Measurements from ENCODE around the gene PTPRT. TPM values are rescaled to one million over a fixed set of nuclear protein-coding genes. Genes with fewer than 3 reads are reported as not detected.

The PTPRT gene
- total RNA-seq, 2 experiments from 2014 or later, result not detected

DNA sequence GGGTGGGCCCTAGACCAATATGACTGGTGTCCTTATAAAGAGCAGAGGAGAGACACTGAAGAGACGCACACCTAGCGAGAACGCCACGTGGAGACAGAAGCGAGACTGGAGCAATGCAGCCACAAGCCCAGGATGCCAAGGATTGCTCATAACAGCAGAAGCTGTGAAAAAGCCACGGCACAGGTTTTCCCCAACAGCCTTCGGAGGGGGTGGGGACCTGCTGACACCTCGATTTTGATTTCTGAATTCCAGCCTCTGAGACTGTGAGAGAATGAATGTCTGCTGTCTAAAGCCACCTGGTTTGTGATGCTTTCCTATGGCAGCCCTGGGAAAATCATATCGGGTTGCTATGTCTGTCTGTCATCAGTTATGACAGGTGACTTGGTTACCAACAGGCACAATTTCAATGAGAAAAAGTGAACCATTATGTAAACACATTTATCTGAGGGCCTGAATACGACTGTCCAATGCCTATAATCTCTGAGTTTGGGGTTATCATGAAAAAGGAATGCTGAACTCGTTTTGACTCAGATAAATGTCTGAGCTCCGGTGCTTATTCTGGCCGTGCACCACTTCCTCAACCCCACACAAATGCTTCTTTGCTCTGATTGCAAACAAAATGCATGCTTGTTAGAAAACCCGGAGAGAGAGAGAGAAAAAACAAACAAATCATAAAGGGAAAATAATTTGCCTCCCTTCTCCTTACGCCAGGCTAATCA is 769.7 kb downstream of the PTPRT start:
- CTCF ChIA-PET, result no interaction called here
- no peaks in the 10 kb centered on the region for H3K9me3 Mint-ChIP-seq (ENCODE audit: insufficient read depth)
- no peak for ATAC-seq
- POLR2A ChIA-PET, result no interaction called here
- H3K27ac Mint-ChIP-seq, result no peak overlapping the region
- no peak overlapping the region for H3K4me3 Mint-ChIP-seq
- H3K36me3 Mint-ChIP-seq (ENCODE audit: low read depth), result no peaks in the 10 kb centered on the region
- no peak for DNase-seq
- no peaks in the 10 kb centered on the region for H3K4me1 Mint-ChIP-seq (ENCODE audit: low read depth)
- H3K27me3 Mint-ChIP-seq (ENCODE audit: low read depth), result no peaks in the 10 kb centered on the region

DNA sequence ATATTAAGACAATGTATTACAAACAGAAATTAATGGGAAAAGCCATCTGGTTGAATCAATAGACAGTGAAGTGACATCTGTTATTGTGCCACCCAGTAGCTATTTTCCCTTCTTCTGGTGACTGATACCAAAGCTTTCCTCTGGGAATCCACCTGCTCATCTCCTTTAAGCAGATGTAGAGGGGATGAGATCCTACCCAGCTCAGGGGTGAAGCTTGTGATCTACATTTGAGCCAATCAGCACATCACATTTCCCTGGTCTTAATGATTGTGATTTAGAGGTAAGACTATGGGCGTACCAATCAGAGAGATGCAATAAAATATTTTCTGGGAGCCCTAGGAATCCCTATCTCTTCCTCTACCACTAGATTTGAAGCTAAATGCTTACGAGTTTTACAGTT is 782.9 kb downstream of the PTPRT start:
- peaks cover 5% of the 10 kb centered on the region for H3K9me3 Mint-ChIP-seq (ENCODE audit: insufficient read depth)
- no peak overlapping the region for H3K27ac Mint-ChIP-seq
- no peaks in the 10 kb centered on the region for H3K36me3 Mint-ChIP-seq (ENCODE audit: low read depth)
- POLR2A ChIA-PET, result no interaction called here
- DNase-seq (no peak), ATAC-seq (no peak)
- H3K4me1 Mint-ChIP-seq (ENCODE audit: low read depth), result no peaks in the 10 kb centered on the region
- CTCF ChIA-PET, result interaction anchor here (1.6 kb wide), 1 partner anchor 41 kb away, joined by 3 read pairs; no protein-coding TSS in a partner anchor
- H3K27me3 Mint-ChIP-seq (ENCODE audit: low read depth), result no peaks in the 10 kb centered on the region
- H3K4me3 Mint-ChIP-seq, result no peak overlapping the region

- H3K36me3 Mint-ChIP-seq (ENCODE audit: low read depth), result no peaks in the 10 kb centered on the region
- H3K27me3 Mint-ChIP-seq (ENCODE audit: low read depth), result no peaks in the 10 kb centered on the region
- H3K27ac Mint-ChIP-seq, result no peak overlapping the region
- ATAC-seq (no peak), DNase-seq (no peak)
- peaks cover 3% of the 10 kb centered on the region for H3K9me3 Mint-ChIP-seq (ENCODE audit: insufficient read depth)
- CTCF ChIA-PET, result no interaction called here
- POLR2A ChIA-PET, result no interaction called here
- no peak overlapping the region for H3K4me3 Mint-ChIP-seq
- H3K4me1 Mint-ChIP-seq (ENCODE audit: low read depth), result no peaks in the 10 kb centered on the region
Measured at GRCh38 chr20:42402455-42402854, 787.3 kb downstream of the PTPRT start.

- no peaks in the 10 kb centered on the region for H3K36me3 Mint-ChIP-seq (ENCODE audit: low read depth)
Measured at GRCh38 chr20:42401613-42402012, 788.1 kb downstream of the PTPRT start.

DNA sequence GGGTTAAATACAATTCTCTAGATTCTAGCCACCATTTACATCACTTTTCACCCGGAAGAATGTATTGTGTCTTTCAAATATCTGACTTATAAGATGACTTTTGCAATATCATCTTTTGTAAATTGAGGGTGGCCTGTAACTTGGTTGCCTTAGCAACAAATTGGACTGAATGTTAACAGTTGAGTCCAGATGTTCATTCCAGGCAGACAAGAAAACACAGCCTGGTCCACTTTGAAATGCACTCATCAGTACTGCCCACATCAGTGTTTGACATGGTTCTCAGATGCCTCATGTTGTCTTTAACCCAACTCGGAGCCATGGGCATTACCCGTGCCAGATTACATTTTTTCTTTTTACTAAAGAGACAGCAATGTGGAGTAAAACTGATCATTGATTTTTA is 789.9 kb downstream of the PTPRT start:
- POLR2A ChIA-PET, result no interaction called here
- ATAC-seq (no peak), DNase-seq (no peak)
- Mint-ChIP-seq H3K4me3 (no peak overlapping the region), H3K36me3 (ENCODE audit: low read depth) (no peaks in the 10 kb centered on the region), H3K27ac (no peak overlapping the region), H3K9me3 (ENCODE audit: insufficient read depth) (peaks cover 3% of the 10 kb centered on the region), H3K27me3 (ENCODE audit: low read depth) (no peaks in the 10 kb centered on the region), H3K4me1 (ENCODE audit: low read depth) (no peaks in the 10 kb centered on the region)
- CTCF ChIA-PET, result no interaction called here

More at GRCh38 chr20:42401613-42402012, 788.1 kb downstream of the PTPRT start:
- ChIA-PET POLR2A (no interaction called here), CTCF (no interaction called here)
- Mint-ChIP-seq H3K4me3 (no peak overlapping the region), H3K9me3 (ENCODE audit: insufficient read depth) (peaks cover 3% of the 10 kb centered on the region), H3K27ac (no peak overlapping the region), H3K27me3 (ENCODE audit: low read depth) (no peaks in the 10 kb centered on the region), H3K4me1 (ENCODE audit: low read depth) (no peaks in the 10 kb centered on the region)
- DNase-seq (no peak), ATAC-seq (no peak)

DNA sequence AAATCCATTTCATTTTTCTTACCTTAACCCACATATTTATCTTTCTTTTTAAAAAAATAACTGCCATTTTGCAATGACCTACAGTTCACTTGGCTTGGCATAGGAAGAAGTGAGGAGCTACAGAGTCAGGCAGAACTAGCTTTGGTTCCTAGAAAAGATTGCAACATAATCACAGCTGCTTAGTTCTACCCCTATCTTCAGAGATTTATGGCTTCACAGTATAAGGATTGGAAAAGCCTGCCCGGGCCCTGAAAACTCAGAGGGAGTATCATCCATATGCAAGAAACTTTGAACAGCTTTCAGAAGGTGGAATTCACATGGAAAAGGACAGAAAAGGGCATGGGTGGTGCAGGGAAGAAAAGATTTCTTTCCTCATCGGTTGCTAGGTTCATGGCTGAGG is 797.3 kb downstream of the PTPRT start:
- Mint-ChIP-seq H3K4me3 (no peak overlapping the region), H3K27ac (no peak overlapping the region), H3K36me3 (ENCODE audit: low read depth) (no peaks in the 10 kb centered on the region), H3K9me3 (ENCODE audit: insufficient read depth) (peaks cover 5% of the 10 kb centered on the region), H3K27me3 (ENCODE audit: low read depth) (no peaks in the 10 kb centered on the region), H3K4me1 (ENCODE audit: low read depth) (no peaks in the 10 kb centered on the region)
- POLR2A ChIA-PET, result no interaction called here
- CTCF ChIA-PET, result no interaction called here
- DNase-seq (no peak), ATAC-seq (no peak)

DNA sequence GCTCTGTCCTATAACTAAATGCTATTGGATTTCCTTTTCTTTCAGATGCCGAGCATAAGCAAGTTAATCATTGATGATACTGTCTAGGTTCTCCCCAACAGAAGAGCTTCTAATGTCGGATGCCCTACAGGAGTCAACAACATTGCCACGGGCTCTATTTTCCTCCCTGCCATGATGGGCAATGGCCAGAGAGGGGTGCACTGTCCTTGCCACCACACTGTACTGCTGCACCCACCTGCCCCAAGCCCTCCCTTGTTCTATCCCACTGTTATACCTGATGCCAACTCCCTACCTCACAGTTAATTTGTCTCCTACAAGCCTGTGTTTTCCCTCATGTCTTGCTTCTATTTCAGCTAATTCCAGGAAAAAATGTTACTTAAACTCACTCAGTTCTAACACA is 797.9 kb downstream of the PTPRT start:
- DNase-seq (no peak), ATAC-seq (no peak)
- Mint-ChIP-seq H3K27ac (no peak overlapping the region), H3K4me3 (no peak overlapping the region), H3K27me3 (ENCODE audit: low read depth) (no peaks in the 10 kb centered on the region), H3K4me1 (ENCODE audit: low read depth) (no peaks in the 10 kb centered on the region), H3K9me3 (ENCODE audit: insufficient read depth) (peaks cover 5% of the 10 kb centered on the region), H3K36me3 (ENCODE audit: low read depth) (no peaks in the 10 kb centered on the region)
- ChIA-PET POLR2A (no interaction called here), CTCF (no interaction called here)

GRCh38 chr20:42380287-42380686 is 809.4 kb downstream of the PTPRT start:
- ChIA-PET CTCF (no interaction called here), POLR2A (no interaction called here)
- no peak for ATAC-seq
- no peaks in the 10 kb centered on the region for H3K27me3 Mint-ChIP-seq (ENCODE audit: low read depth)
- no peaks in the 10 kb centered on the region for H3K36me3 Mint-ChIP-seq (ENCODE audit: low read depth)
- no peaks in the 10 kb centered on the region for H3K4me1 Mint-ChIP-seq (ENCODE audit: low read depth)
- DNase-seq, result no peak
- H3K4me3 Mint-ChIP-seq, result no peak overlapping the region
- H3K27ac Mint-ChIP-seq, result no peak overlapping the region
- no peaks in the 10 kb centered on the region for H3K9me3 Mint-ChIP-seq (ENCODE audit: insufficient read depth)

- Mint-ChIP-seq H3K27me3 (ENCODE audit: low read depth) (no peaks in the 10 kb centered on the region), H3K4me3 (no peak overlapping the region), H3K27ac (no peak overlapping the region), H3K9me3 (ENCODE audit: insufficient read depth) (no peaks in the 10 kb centered on the region), H3K4me1 (ENCODE audit: low read depth) (no peaks in the 10 kb centered on the region), H3K36me3 (ENCODE audit: low read depth) (no peaks in the 10 kb centered on the region)
- CTCF ChIA-PET, result no interaction called here
- POLR2A ChIA-PET, result no interaction called here
- ATAC-seq (no peak), DNase-seq (no peak)
Measured at GRCh38 chr20:42379385-42379784, 810.3 kb downstream of the PTPRT start.

GRCh38 chr20:42378826-42379225 is 810.9 kb downstream of the PTPRT start:
- Mint-ChIP-seq H3K27me3 (ENCODE audit: low read depth) (no peaks in the 10 kb centered on the region), H3K4me3 (no peak overlapping the region), H3K27ac (no peak overlapping the region), H3K9me3 (ENCODE audit: insufficient read depth) (no peaks in the 10 kb centered on the region), H3K4me1 (ENCODE audit: low read depth) (no peaks in the 10 kb centered on the region), H3K36me3 (ENCODE audit: low read depth) (no peaks in the 10 kb centered on the region)
- POLR2A ChIA-PET, result no interaction called here
- CTCF ChIA-PET, result no interaction called here
- ATAC-seq (no peak), DNase-seq (no peak)

GRCh38 chr20:42376131-42376530 is 813.6 kb downstream of the PTPRT start:
- DNase-seq (no peak), ATAC-seq (no peak)
- ChIA-PET POLR2A (no interaction called here), CTCF (no interaction called here)
- Mint-ChIP-seq H3K4me1 (ENCODE audit: low read depth) (no peaks in the 10 kb centered on the region), H3K27me3 (ENCODE audit: low read depth) (no peaks in the 10 kb centered on the region), H3K27ac (no peak overlapping the region), H3K9me3 (ENCODE audit: insufficient read depth) (no peaks in the 10 kb centered on the region), H3K36me3 (ENCODE audit: low read depth) (no peaks in the 10 kb centered on the region), H3K4me3 (no peak overlapping the region)

GRCh38 chr20:42373049-42373448 is 816.7 kb downstream of the PTPRT start:
- Mint-ChIP-seq H3K27me3 (ENCODE audit: low read depth) (no peaks in the 10 kb centered on the region), H3K4me1 (ENCODE audit: low read depth) (no peaks in the 10 kb centered on the region), H3K36me3 (ENCODE audit: low read depth) (no peaks in the 10 kb centered on the region), H3K4me3 (no peak overlapping the region), H3K27ac (no peak overlapping the region), H3K9me3 (ENCODE audit: insufficient read depth) (no peaks in the 10 kb centered on the region)
- ChIA-PET POLR2A (no interaction called here), CTCF (no interaction called here)
- DNase-seq, result no peak
- no peak for ATAC-seq

- ATAC-seq (no peak), DNase-seq (no peak)
- Mint-ChIP-seq H3K27ac (no peak overlapping the region), H3K9me3 (ENCODE audit: insufficient read depth) (peaks cover 4% of the 10 kb centered on the region), H3K36me3 (ENCODE audit: low read depth) (no peaks in the 10 kb centered on the region), H3K4me3 (no peak overlapping the region), H3K4me1 (ENCODE audit: low read depth) (no peaks in the 10 kb centered on the region), H3K27me3 (ENCODE audit: low read depth) (no peaks in the 10 kb centered on the region)
- ChIA-PET POLR2A (no interaction called here), CTCF (no interaction called here)
Measured at GRCh38 chr20:42370075-42370474, 819.6 kb downstream of the PTPRT start.

Data from activated CD8-positive, alpha-beta T cell treated with anti-CD3 and anti-CD28 coated beads, Interleukin-2, amount 10 ng/mL, durations not matched to agents 7 days and 5 days (primary cell).